ENCODE results near the gene LINC01488.

The LINC01488 gene

DNA sequence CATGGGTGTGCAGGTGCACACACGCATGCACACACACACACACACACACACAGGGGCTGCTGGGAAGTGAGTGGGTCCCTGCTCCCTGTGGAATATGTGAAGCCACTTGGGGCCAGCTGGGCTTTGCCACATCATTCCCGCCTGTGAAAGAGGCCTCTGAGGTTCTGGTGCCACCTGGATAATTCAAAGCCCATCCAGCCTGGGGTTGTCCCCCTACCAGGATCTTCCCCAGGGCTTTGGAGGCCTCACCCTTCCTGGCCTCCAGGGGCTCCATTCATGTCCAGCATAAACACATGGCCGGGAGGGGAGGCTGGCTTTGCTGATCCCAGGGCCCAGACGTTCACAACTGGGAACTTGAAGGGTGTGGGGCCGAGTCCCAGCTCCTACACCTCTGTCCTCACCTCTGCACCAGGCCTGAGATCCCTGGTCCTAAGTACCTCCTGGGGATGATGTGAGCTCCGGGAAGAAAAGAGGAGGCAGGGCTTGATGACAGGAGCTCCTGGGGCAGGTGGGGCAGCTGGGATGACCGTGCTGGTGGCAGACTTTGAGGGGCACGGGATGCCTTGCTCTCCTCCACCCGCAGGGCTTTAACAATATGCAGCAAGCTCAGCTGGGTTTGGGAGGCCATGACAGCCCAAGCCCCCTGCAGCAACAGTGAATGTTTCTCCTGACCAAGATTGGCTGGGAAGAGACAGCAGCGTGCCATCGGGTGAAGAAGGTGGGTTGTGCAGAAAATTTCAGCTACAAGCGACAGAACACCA is 14.2 kb downstream of the LINC01488 start:
- no peak for DNase-seq

DNA sequence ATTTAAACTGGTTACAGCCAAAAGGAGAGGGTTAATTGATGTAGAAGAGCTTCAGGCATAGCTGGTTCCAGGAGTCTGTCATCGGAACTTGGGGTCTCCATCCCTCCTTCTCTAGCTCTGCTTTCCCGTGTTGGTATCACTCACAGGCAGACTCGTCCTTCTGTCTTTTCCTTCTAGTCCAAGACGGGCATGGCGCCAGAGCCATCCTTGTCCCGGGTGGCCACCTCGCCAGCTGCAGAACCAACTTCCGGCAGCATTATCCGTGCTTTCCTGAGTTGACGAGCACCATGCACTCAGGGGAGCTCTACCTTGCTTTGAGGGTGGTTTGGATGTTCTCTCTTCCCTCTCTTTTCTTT is 14.7 kb downstream of the LINC01488 start:
- DNase-seq, result no peak

GRCh38 chr11:69496631-69497220 is 15.3 kb downstream of the LINC01488 start:
- no peak for DNase-seq

- DNase-seq, result peak; percentile 78
Measured at GRCh38 chr11:69497221-69497787, 15.8 kb downstream of the LINC01488 start.

- no peak for DNase-seq
Measured at GRCh38 chr11:69498614-69499175, 17.2 kb downstream of the LINC01488 start.

- DNase-seq, result no peak
Measured at GRCh38 chr11:69499186-69499917, 17.9 kb downstream of the LINC01488 start.

DNA sequence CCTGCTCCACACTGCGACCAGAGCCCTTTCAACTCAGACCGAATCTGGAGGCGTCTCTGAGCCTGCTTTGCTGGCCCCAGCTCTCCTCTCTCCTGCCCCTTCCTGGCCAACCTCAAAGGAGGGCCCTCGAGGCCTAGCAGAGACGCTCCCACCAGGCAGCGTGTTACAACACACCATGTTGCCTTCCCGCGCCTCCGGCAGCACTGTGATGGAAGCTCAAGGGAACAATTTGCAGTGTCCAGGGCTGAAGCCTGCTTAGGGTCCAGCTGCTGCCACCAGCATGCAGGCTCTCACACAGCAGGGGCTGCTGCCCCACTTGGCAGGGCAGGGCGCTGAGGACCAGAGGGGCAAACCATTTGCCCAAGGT is 18.4 kb downstream of the LINC01488 start:
- no peak for DNase-seq

- DNase-seq, result no peak
Measured at GRCh38 chr11:69500285-69501120, 19.0 kb downstream of the LINC01488 start.

- no peak for DNase-seq
Measured at GRCh38 chr11:69501121-69501489, 19.6 kb downstream of the LINC01488 start.

- DNase-seq, result no peak
Measured at GRCh38 chr11:69501891-69502860, 20.7 kb downstream of the LINC01488 start.

GRCh38 chr11:69504127-69504526 is 22.7 kb downstream of the LINC01488 start:
- no peak for DNase-seq

DNA sequence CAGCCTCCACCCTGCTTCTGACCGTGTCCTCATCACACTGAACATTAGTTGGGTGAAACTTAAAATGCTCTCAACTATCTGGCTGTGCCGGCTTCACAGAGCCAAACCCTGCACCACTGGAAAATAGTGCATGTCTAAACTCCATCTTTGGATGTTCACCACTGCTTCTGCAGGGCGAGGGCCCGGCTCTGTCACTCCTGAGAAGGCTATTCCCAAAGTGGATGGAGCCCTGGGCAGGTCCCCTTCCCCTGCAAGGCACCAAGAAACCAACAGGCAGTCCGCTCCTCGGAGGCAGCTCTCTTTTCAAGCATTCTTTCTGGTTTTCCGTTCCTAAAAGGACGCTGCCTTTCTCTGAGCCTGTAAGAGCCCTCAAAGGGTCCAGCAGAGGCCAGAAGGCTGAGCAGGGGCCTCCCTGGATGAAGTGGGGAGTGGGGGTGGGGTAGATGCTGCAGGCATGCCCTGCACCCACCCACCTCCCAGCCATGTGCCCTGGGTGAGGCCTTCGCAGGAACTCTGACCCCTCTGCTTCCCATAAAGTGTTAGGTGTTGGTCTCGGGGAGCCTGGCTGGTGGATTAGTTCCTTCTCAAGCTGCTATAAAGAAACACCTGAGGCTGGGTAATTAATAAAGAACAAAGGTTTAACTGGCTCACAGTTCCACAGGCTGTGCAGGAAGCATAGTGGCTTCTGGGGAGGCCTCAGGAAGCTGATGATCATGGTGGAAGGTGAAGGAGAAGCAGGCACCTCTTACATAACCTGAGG is 23.3 kb downstream of the LINC01488 start:
- DNase-seq, result no peak

DNA sequence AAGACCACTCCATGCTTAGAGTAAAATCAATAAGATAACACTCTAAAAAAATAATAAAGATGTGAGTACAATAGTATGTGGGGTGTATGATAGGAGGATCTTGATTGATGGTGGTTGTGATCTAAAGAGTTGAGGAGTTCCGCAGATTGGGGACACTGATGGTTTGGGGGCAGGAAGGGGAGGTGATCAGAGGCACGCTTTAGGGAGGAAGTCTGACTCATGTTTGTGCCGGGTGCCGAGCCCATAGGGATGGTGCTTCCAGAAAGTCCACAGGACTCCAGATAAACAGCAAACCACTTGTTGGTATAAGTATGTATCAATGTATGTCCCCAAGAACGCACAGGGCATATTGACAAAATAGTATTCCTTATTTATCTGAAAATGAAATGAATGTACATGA is 27.5 kb downstream of the LINC01488 start:
- no peak for DNase-seq

DNA sequence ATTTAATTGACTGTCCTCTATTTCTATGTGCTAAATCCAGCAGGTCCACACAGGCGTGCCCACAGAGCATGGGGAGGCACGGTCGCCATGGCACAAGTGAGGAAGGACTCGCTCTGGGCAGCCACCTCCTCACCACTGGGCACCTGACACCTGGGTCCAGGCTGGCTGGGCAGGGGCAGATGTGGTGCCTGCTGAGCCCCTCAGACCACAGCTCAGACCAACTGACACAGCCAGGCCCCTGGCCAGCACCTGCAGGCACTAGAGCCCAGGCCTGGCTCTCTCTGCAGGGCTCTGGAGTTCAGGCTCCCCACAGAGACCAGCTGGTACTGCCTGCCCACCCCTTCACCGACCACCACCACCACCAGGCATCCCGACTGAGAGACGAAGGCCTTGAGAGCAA is 27.9 kb downstream of the LINC01488 start:
- no peak for DNase-seq

DNA sequence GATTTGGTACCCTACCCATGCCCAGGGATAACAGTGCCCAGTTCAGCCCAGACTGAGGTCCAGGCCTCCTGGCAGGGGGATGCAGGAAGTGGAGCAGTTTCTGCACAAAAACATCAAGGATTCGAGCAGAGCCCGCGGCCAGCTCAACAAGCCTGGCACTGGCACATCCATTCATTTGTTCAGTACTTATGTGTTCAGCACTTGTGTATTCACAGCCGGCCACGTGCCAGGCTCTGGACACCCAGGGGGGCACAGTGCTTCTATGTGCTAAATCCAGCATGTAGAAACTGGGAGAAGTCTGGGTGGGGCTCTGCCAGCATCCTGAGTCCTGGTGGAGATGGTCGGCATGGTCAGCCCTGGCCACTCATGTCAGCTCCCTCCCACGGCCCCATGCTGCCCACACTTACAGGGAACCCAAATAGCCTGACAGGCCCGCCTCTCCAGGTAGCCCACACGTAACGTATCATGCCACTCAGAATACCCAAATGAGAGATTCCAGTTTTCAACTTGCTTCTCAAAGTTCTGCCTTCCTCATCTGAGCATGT is 28.5 kb downstream of the LINC01488 start:
- no peak for DNase-seq

- no peak for DNase-seq
Measured at GRCh38 chr11:69510471-69511357, 29.3 kb downstream of the LINC01488 start.

GRCh38 chr11:69511358-69512055 is 30.0 kb downstream of the LINC01488 start:
- peak; percentile 48 for DNase-seq

GRCh38 chr11:69512136-69512535 is 30.7 kb downstream of the LINC01488 start:
- no peak for DNase-seq

DNA sequence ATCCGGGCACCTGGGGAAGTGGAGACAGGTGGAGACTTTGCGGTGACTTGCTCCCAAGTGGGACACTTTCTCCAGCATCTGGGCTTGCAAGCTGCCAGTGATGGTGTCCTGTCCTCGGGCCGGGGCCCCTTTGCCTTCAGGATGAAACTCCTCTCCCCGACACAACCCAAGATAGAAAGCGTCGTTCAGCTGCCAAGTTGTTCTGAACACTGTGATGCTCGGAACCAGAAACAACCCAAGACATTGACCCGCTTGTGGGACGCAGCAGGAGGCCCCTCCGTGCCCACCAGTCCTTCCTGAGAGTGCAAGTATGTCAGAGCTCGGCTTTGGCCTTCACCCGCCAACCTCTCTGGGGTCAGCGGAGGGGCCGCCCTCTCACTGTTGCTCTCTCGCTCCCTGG is 31.3 kb downstream of the LINC01488 start:
- no peak for DNase-seq

Data from GOT3 (cell line).